ENCODE measurements around the gene SPAAR.

The SPAAR gene

DNA sequence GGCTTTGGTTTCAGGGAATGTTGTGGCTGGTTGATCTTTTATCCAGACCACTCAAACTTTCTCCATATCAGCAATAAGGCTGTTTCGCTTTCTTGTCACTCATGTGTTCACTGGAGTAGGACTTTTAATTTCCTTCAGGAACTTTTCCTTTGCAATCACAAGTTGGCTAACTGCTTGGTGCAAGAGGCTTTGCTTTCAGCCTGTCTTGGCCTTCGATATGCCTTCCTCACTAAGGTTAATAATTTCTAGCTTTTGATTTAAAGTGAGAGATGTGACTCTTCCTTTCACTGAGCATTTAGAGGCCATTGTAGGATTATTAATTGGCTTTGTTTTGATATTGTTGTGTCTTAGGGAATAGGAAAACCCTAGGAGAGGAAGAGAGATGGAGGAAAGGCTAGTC lies 10.3 kb upstream of the SPAAR start:
- H2AFZ ChIP-seq (ENCODE audit: low read depth, low read length) = no peak overlapping the region

DNA sequence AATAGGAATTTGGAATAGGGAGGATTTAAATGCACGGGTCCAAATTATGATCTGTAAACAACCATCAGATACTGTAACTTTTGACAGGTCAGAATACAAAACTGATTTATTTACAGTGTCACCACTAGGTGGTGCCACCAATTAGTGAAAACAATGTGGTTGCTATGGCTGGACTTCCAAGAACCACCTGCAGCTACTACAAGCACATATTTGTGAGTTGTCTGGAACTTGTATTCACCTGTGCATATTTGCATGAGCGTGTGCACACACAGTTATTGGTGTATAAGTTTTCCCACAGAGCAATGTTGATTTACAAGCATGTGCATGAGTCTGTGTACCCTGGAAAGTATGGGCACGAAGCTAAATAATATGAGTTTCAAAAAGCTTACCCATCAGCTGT lies 6.2 kb upstream of the SPAAR start:
- Histone ChIP-seq H3K4me1 (ENCODE audit: insufficient read depth, low read length) (no peaks in the 10 kb centered on the region), H3K79me2 (ENCODE audit: insufficient read depth, low read length) (no peaks in the 10 kb centered on the region), H3K9ac (ENCODE audit: low read depth, low read length) (no peak overlapping the region), H3K4me2 (ENCODE audit: insufficient read depth, low read length) (no peak overlapping the region), H3K4me3 (ENCODE audit: low read depth in 1 of 2, low read length in 2 of 2) (no peak overlapping the region), H3K27ac (ENCODE audit: low read length) (no peak overlapping the region), H2AFZ (ENCODE audit: low read depth, low read length) (no peak overlapping the region), H3K27me3 (ENCODE audit: insufficient read depth, low read length, poor library complexity) (peaks cover 7% of the 10 kb centered on the region), H3K36me3 (ENCODE audit: insufficient read depth, low read length) (no peaks in the 10 kb centered on the region), H3K9me3 (ENCODE audit: insufficient read depth, low read length, severe bottlenecking) (no peaks in the 10 kb centered on the region), H4K20me1 (ENCODE audit: insufficient read depth, low read length) (no peaks in the 10 kb centered on the region)
- ATAC-seq (ENCODE audit: insufficient read depth, low read depth) (peak; percentile 78), DNase-seq (peak; percentile 50)
- TF ChIP-seq EZH2 (IDR thresholded peaks at IDR 0.05; ENCODE audit: borderline replicate concordance, low read depth, low read length, severe bottlenecking) = no peak
- TF ChIP-seq, protein P1, sequence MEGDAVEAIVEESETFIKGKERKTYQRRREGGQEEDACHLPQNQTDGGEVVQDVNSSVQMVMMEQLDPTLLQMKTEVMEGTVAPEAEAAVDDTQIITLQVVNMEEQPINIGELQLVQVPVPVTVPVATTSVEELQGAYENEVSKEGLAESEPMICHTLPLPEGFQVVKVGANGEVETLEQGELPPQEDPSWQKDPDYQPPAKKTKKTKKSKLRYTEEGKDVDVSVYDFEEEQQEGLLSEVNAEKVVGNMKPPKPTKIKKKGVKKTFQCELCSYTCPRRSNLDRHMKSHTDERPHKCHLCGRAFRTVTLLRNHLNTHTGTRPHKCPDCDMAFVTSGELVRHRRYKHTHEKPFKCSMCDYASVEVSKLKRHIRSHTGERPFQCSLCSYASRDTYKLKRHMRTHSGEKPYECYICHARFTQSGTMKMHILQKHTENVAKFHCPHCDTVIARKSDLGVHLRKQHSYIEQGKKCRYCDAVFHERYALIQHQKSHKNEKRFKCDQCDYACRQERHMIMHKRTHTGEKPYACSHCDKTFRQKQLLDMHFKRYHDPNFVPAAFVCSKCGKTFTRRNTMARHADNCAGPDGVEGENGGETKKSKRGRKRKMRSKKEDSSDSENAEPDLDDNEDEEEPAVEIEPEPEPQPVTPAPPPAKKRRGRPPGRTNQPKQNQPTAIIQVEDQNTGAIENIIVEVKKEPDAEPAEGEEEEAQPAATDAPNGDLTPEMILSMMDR (IDR thresholded peaks at IDR 0.05; ENCODE audit: borderline replicate concordance, extremely low read depth, low read length, poor library complexity, severe bottlenecking) = peak; percentile 75

More for the DNA sequence above, 10.3 kb upstream of the SPAAR start:
- no peaks in the 10 kb centered on the region for H3K36me3 ChIP-seq (ENCODE audit: insufficient read depth, low read length)
- no peak overlapping the region for H3K27ac ChIP-seq (ENCODE audit: low read length)
- peaks cover 12% of the 10 kb centered on the region for H3K27me3 ChIP-seq (ENCODE audit: insufficient read depth, low read length, poor library complexity)
- ATAC-seq (ENCODE audit: insufficient read depth, low read depth) = no peak
- H3K9ac ChIP-seq (ENCODE audit: low read depth, low read length) = no peak overlapping the region
- TF ChIP-seq, protein P1 (IDR thresholded peaks at IDR 0.05; ENCODE audit: borderline replicate concordance, extremely low read depth, low read length, poor library complexity, severe bottlenecking) = no peak
- no peak for TF ChIP-seq EZH2 (IDR thresholded peaks at IDR 0.05; ENCODE audit: borderline replicate concordance, low read depth, low read length, severe bottlenecking)
- H3K79me2 ChIP-seq (ENCODE audit: insufficient read depth, low read length) = no peaks in the 10 kb centered on the region
- H4K20me1 ChIP-seq (ENCODE audit: insufficient read depth, low read length) = no peaks in the 10 kb centered on the region
- no peak overlapping the region for H3K4me2 ChIP-seq (ENCODE audit: insufficient read depth, low read length)
- no peaks in the 10 kb centered on the region for H3K9me3 ChIP-seq (ENCODE audit: insufficient read depth, low read length, severe bottlenecking)
- no peak for DNase-seq
- H3K4me1 ChIP-seq (ENCODE audit: insufficient read depth, low read length) = no peaks in the 10 kb centered on the region
- no peak overlapping the region for H3K4me3 ChIP-seq (ENCODE audit: low read depth in 1 of 2, low read length in 2 of 2)

DNA sequence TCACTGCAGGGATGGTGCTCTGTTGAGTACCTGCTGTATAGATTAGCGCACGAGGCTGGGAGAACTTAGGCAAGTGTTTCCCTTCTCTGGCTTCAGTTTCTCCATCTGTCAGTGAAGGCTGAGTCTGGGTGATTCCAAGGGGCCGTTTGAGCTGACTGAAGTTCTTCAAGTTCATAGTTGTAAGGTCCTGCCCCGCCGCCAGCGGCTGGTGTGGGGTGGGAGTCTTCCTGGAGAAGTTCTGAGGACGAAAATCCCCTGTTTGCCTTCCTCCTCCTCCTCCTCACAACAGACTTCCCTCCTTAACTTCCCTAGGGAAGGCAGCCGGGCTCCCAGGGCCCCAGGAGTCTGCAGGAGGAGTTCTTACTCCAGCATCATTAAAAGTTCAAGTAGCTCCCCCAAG lies 5.0 kb upstream of the SPAAR start:
- H3K36me3 ChIP-seq (ENCODE audit: insufficient read depth, low read length) = no peaks in the 10 kb centered on the region
- H4K20me1 ChIP-seq (ENCODE audit: insufficient read depth, low read length) = no peaks in the 10 kb centered on the region
- no peak overlapping the region for H3K27ac ChIP-seq (ENCODE audit: low read length)
- no peak for ATAC-seq (ENCODE audit: insufficient read depth, low read depth)
- TF ChIP-seq, protein P1 (IDR thresholded peaks at IDR 0.05; ENCODE audit: borderline replicate concordance, extremely low read depth, low read length, poor library complexity, severe bottlenecking) = no peak
- TF ChIP-seq EZH2 (IDR thresholded peaks at IDR 0.05; ENCODE audit: borderline replicate concordance, low read depth, low read length, severe bottlenecking) = no peak
- H3K4me1 ChIP-seq (ENCODE audit: insufficient read depth, low read length) = no peaks in the 10 kb centered on the region
- no peaks in the 10 kb centered on the region for H3K27me3 ChIP-seq (ENCODE audit: insufficient read depth, low read length, poor library complexity)
- H3K9me3 ChIP-seq (ENCODE audit: insufficient read depth, low read length, severe bottlenecking) = no peaks in the 10 kb centered on the region
- H2AFZ ChIP-seq (ENCODE audit: low read depth, low read length) = no peak overlapping the region
- no peak overlapping the region for H3K4me2 ChIP-seq (ENCODE audit: insufficient read depth, low read length)
- no peak for DNase-seq
- H3K9ac ChIP-seq (ENCODE audit: low read depth, low read length) = no peak overlapping the region
- no peak overlapping the region for H3K4me3 ChIP-seq (ENCODE audit: low read depth in 1 of 2, low read length in 2 of 2)
- no peaks in the 10 kb centered on the region for H3K79me2 ChIP-seq (ENCODE audit: insufficient read depth, low read length)
